Fibroblast of villous mesenchyme (primary cell): Measurements from ENCODE around the gene BEST1. TPM values are rescaled to one million over a fixed set of nuclear protein-coding genes. Genes with fewer than 3 reads are reported as not detected.

ENCODE experiments used
- DNase-seq: peaks from one replicate; pipeline ENCODE4 v3.0.0-alpha.2; 2010; ENCODE audit warnings: low read depth
- H3K4me3 ChIP-seq: 2 replicates; pipeline ENCODE4 v1.5.1; 2011; ENCODE audit warnings: low read depth, mild to moderate bottlenecking, low read length
- total RNA-seq: library from RNA; depleted of rRNA; stranded (reverse); fragments of >200 nt; gene quantifications from 2 replicates; pipeline ENCODE4 v1.2.3, GENCODE V29; 2012
- TF ChIP-seq, protein P1 (sequence below): IDR thresholded peaks from 2 replicates; pipeline ENCODE4 v1.5.1; 2012; ENCODE audit warnings: low read depth, mild to moderate bottlenecking, low read length; ENCODE audit not compliant: insufficient read depth

The BEST1 gene
- total RNA-seq, 1 donor = 3.0 TPM

DNA sequence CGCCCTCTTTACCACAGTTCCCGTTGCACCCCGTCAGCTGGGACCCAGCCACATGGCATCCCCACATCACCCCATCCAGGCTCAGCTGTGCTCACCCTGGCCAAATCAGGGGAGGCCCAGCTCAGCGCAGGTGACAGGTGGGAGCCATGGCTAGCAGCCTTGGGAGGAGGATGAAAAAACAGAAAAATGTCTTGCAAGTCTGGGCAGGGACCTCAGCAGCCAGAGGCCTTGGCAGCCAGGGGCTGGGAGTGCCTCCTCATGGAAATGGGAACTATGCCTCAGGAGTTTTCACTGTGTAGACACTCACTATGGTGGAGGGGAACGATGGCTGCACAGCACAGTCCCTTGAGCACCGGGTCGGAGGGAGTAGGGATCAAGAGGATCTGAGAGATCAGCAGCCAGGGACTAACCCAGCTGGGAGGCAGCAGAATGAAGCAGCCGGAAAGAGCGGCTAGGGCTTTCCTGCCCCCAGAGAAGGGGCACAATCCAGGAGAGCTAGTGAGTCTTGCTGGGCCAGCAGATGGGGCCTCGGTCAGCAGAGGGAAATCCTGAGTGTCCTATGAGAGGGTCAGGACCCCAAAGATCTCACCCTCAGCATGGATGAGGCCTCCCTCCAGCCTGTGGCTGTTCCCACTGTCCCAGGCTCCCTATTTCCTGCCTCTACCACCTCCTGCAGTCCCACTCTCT lies 23.5 kb downstream of the BEST1 start:
- no peak overlapping the region for H3K4me3 ChIP-seq
- DNase-seq = no peak

DNA sequence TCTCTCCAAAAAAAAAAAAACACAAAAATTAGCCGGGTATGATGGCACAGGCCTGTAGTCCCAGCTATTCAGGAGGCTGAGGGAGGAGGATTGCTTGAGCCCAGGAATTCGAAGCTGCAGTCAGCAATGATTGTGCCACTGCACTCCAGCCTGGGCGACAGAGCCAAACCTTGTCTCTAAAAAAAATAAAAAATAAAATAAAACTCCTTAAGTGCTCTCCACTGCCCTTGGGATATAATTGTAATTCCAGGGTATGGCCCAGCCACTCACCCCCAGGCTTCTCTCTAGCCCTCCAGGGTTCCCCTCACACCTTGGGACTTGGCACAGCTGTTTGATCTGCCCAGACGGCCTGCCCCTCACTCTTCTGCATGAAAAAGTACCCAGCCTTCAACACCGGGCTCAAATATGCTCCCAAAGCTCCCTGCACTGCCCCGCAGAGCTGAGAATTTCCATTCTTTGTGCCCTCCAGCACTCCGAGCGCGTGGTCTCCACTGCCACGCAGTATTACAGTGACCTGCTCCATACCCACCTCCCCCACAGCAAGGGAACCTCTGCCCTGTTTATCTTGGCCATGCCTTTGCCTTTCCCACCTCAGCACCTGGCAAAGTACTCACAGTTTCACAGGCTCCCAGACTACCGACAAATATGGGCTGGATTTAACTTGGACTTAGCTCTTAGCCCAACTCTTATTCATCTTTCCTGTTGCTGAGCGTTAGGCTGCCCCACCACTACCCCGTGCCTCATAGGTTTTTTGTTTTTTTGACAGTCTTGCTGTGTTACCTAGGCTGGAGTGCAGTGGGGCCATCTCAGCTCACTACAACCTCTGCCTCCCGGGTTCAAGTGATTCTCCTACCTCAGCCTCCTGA lies 24.8 kb downstream of the BEST1 start:
- TF ChIP-seq, protein P1, sequence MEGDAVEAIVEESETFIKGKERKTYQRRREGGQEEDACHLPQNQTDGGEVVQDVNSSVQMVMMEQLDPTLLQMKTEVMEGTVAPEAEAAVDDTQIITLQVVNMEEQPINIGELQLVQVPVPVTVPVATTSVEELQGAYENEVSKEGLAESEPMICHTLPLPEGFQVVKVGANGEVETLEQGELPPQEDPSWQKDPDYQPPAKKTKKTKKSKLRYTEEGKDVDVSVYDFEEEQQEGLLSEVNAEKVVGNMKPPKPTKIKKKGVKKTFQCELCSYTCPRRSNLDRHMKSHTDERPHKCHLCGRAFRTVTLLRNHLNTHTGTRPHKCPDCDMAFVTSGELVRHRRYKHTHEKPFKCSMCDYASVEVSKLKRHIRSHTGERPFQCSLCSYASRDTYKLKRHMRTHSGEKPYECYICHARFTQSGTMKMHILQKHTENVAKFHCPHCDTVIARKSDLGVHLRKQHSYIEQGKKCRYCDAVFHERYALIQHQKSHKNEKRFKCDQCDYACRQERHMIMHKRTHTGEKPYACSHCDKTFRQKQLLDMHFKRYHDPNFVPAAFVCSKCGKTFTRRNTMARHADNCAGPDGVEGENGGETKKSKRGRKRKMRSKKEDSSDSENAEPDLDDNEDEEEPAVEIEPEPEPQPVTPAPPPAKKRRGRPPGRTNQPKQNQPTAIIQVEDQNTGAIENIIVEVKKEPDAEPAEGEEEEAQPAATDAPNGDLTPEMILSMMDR = no peak
- DNase-seq = no peak

More for the DNA sequence above, 23.5 kb downstream of the BEST1 start:
- TF ChIP-seq, protein P1 = no peak

DNA sequence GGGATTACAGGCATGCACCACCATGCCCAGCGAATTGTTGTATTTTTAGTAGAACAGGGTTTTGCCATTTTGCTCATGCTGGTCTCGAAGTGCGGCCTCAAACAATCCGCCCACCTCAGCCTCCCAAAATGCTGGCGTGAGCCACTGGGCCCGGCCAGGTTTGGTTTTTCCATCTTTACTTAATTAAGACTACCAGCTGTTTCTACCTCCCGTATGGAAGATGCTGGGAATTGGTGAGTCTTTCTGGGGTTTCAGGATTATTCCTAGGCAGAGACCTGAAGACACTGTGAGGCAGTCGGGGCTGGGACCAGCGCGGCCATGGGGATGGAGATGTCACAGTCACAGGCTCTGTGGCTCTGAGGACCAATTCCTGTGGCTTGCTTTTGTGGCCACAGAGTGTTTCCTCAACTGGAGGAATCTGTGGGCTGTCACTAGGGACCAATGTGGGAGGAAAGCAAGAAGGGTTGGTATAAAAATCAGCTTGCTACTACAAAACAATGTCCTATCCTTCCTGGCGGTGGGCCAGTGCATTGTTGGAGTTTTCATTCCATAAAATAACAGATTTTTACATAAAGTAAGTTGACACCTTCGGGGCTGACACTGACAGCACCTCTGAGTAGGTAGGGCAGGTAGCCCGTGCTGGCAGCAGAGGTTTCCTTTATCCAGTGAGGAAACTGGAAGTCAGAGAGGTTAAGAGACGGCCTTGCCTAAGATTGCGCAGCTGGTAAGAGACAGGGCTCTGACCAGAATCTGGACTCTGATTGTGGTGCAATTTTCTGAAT lies 25.7 kb downstream of the BEST1 start:
- TF ChIP-seq, protein P1 = no peak
- DNase-seq = no peak
- no peak overlapping the region for H3K4me3 ChIP-seq

More for the DNA sequence above, 24.8 kb downstream of the BEST1 start:
- no peak overlapping the region for H3K4me3 ChIP-seq

DNA sequence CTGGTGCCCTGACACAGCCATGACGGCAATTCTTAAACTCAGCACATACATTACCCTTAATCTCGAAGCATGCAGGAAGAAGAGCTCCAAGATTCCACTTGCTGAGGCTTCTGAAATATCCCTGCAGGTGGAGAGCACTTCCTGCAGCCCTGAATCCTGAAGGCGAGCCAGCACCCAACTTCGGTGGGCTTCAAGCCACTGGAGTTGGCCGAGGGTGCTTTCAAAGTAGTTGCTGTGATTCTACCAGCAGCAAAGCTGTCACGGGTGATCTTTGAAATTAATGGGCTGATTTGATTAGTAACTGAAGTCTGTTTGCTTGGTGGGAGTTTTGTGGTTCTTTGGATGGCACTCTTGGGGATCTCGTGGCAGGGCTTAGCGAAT lies 26.3 kb downstream of the BEST1 start:
- DNase-seq = no peak
- TF ChIP-seq, protein P1 = no peak
- H3K4me3 ChIP-seq = no peak overlapping the region

DNA sequence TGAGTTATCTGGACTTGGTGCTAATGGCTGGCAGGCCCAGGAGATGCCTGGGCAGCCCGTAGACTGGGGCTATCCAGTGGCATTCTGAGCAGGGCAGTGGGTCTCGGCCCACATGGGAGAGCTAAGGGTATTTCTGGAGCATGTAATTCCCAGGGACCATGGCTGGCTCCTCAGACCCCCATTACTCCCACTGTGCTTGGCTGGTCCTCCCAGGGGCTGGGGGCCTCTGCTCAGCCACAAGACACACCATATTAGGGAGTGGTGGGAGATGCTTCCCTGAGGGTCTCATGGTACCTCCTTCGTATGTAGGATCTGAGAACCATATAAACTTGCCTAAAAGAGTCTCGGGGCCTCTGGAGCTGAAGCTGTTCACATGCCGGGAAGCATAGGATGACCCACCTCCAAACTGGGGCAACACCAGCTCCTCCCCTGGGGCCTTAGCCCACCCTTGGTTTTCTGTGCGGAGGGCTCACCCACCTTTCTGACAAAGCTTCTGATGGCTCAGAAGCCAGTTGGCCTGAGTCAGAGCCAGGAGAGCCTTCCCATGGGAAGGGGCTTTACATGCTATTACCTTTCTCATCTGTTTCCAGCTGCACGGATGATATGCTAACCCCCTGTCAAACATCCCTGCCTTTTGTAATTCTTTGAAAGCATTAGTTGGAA lies 26.8 kb downstream of the BEST1 start:
- TF ChIP-seq, protein P1 = no peak
- no peak for DNase-seq
- H3K4me3 ChIP-seq = no peak overlapping the region
